HG02798 (cell line): Measurements from ENCODE around the gene SHISA3.
"Not testable (repeated sequence)": the region's sequence is repeated elsewhere in the genome, so short reads cannot be mapped to it uniquely, and the experiment has no call there.

Experiments
- ATAC-seq: cut with Tn5 transposase; IDR thresholded peaks from one replicate; pipeline ENCODE4 v1.9.1; 2021; ENCODE audit warnings: mild to moderate bottlenecking; ENCODE audit not compliant: unreplicated experiment, poor library complexity

SHISA3 gene

DNA sequence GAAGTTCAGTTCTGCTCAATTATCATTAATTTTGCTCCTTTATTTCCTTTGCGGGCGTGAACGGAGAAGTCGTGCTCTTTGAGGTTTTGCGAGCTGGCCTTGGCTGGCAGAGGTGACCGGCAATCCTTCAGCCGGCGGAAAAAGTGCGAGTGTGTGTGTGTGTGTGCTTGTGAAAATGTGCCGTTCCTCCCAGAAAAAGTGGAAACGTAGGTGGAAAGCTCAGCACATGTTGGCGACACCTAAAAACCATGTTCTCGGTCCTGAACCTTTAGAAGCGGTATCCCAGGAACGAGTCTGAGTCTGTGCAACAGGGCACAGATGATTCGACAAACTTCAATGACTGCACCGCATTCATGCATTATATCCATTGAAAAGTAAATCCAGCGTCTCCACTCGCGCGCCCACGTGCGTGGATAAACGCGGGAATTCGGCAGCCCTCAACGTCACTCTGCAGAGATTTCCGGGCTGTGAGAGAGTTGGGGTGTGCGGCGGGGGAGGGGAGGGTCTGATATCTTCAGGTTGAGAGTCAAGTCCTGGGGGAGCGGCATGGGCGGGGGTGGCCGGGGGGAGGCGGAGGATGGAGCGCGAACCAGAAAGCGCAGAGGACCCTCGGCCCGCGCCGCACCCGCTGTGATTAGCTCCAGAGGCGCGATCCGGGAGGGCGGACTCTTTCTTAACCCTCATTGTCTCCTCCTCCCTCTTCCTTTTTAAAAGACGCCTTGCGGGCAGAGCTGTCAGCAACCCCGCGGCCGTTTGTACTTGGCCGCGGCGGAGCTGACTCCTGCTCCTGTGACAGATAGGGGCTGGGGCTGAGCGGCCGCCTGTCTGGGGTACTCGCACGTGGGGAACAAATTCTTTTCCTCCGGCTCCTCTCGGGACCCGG is at the start of gene SHISA3:
TSS of gene SHISA3 (plus strand) at position 737 of the 883 bp plus-strand sequence. CDS start 569 bp downstream, outside the sequence.
- ATAC-seq = peak; percentile 39

DNA sequence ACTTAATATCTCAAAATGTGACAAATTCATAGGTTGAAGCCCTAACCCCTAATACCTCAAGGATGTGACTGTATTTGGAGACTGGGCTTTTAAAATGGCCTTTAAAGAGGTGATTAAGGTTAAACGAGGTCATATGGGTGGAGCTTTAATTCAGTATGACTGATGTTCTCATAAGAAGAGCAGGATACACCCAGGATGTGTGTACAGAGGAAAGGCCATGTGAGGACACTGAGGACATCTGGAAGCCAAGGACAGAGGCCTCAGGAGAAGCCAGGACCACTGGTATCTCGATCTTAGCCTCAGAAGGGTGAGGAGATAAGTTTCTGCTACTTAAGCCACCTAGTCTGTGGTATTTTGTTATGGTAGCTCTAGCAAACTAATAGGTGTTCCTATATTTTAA is 49.0 kb upstream of the SHISA3 start:
- ATAC-seq = no peak

DNA sequence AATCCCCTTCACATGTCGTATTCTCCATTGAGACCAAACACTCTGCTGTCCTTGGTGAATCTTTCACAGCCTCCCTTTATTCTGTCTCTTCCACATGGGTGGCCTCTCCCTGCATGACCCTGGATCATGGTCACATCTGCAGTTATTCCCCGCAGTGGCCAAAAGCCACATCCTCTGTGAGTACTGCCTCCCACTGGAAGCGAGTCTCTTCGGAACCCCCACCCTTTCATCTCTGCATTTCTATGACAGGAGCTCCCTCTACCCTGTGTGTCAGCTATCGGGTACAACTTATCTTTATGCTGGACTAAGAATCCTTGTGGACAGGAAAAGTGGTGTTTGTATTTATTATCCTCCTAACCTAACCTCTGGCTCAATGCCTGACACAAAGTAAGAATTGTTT is 48.6 kb upstream of the SHISA3 start:
- no peak for ATAC-seq

DNA sequence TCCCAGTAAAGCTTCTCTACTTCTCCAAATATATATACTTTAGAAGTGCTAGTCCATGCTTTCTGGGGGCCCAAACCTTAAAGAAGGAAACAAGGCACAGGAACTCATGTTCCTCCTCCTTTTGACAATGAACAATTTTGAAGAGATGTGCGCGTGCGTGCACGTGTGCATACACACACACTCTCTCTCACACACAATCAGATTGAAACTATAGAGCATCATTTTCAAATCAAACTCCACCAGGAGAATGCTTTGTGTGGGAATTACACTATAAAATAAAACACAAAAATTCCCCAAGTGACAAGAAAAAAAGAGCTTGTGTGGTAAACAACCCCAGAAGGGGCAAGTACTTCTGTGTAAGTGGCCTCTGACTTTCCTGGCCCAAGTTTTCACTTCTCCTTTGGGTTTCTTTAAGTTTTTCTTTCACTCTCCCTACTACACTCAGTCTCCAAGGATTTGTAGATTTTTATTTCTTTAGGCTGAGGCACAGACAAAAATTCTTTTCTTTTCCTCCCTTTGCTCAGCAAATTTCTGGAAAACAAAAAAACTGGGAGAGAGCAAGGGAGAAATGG is 46.6 kb upstream of the SHISA3 start:
- peak; percentile 37 for ATAC-seq

DNA sequence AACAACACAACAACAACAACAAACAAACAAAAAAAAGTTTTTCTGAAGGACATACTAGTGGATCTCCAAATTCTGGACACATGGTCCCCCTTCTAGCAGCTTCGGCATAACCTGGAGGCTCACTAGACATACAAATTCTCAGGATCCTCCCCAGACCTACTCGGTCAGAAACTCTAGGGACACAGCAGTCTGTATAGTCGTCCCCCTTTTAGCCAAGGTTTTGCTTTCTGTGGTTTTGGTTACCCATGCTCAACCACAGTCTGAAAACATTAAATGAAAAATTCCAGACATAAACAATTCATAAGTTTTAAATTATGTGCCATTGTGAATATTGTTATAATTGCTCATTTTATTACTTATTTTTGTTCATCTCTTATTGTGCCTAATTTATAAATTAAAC is 45.2 kb upstream of the SHISA3 start:
- ATAC-seq = no peak

DNA sequence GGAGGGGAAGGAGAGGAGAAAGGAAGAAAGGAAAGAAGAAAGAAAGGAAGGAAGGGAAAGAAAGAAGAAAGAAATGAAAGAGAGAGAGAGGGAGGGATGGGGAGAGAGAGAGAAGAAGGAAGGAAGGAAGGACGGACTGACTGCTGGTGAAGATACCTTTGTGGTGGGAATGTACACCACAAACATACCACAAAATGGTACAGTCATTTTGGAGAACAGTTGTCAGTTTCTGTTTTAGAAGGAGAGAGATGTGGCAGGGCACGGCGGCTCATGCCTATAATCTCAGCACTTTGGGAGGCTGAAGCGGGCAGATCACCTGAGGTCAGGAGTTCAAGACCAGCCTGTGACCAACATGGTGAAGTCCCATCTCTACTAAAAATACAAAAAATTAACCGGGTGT is 40.0 kb upstream of the SHISA3 start:
- no peak for ATAC-seq

DNA sequence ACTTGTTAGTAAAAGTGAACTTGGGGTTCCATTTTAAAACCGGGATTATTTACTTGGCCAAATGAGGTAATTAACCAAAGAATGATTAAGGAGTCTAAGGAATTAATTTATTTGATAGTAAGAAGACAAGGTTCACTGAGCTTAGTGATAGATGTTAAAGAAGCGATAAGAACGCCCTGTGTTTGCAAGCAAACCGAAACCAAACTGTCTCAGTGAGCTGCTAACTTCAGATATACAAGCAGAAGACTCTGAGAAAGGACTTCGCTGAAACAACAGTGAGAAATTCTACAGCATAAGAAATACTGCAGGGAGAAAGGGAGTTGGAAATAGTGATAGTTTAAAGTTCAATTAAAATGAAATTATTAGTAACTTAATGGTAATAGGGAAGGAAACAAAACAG is 37.6 kb upstream of the SHISA3 start:
- ATAC-seq = no peak

DNA sequence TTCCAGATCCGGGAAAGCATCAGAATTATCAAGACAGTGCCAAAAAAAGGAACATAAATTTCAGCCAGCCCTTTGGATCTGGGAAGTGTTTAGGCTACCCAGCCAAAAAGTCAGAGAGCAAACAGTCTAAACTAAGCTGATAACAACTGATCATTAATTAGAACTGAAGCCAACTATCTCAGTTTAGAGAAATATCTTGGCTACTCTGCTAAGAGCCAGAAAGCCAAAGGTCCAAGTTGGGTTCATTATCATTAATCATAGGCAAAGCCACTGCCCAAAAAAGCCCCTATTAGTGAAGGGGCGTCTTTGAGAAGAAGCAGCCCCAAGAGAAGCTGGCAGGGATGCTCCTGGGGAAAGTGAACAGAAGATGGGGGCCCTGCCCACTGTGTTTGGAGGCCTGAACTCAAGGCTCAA is 37.0 kb upstream of the SHISA3 start:
- ATAC-seq = no peak

DNA sequence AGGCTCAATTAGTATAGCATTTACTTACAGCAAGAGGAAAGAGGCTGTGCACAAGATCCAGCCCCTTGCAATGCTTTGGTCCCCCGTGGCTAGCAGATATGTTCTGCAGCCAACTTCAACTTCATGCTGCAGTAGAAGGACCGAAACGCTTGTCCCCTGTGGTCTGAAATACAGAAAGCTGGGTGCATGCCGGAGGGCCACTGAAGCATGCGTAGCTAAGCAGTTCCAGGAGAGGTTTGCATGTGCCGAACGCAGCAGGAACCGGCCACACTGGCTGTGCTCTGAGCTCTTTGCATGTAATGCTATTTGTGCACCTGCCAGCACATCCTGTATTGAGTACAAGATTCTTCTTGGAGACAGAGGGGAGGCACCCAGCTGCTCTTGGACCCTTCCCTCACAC is 35.8 kb upstream of the SHISA3 start:
- no peak for ATAC-seq

DNA sequence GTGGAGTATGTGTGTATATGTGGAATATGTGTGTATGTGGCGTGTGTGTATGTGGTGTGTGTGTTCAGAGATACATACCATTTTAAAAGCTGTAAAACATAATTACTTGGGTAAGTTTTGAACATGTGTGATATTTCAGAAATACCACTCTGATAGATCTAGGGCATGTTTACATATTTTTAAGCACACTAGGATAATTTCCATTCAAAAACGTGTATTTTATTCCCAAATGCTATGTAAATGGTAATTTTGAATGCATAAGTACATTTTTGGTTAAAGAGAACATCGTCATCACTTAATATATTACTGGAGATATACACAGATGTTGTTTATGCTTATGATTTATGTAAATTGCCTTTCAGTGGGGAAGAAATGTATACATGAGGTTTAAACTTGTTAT is 34.7 kb upstream of the SHISA3 start:
- no peak for ATAC-seq

DNA sequence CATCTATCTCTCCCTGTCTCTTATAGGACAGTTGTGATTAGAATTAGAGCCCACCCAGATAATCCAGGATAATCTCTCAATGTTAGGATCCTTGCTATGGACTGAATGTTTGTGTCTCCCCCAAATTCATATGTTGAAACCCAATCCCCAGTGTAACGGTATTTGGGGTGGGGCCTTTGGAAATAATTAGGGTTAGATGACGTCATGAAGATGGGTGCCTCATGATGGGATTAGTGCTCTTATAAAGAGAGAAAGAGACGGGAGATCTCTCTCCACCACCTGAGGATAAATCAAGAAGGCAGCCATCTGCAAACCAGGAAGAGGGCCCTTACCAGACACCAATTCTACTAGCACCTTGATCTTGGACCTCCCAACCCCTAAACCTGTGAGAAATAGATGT is 33.7 kb upstream of the SHISA3 start:
- ATAC-seq = no peak

DNA sequence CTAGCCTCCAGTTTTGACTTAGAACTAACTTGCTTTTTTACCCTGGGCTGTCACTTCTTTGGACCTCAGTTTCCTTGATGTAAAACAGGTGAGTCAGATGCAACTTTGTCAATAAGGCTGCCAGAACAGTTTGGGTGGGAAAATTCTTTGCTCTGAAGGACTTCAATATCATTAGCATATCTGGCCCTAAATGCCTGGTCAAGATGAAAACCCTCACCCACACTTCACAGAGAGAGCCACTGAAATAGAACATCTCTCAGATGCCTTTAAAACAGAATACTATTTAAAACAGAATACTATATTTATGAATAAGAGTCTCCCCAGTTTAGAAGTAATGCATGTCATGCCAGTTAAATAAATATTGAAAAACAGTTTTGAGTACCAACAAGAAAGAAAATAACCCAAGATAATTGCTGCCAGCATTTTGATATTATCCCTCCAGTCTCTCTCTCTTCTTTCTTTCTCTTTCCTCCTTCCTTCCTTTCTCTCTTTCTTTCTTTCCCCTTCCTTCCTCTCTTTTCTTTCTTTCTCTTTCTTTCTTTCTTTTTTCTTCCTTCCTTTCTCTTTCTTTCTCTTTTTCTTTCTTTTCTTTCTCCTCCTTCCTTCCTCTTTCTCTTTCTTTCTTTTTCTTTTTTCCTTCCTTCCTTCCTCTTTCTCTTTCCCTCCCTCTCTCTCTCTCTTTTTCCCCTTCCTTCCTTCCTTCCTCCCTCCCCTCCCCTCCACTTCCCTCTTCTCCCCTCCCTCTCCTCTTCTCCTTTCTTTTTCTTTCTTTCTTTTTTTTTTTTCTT is 32.8 kb upstream of the SHISA3 start:
- no peak for ATAC-seq

DNA sequence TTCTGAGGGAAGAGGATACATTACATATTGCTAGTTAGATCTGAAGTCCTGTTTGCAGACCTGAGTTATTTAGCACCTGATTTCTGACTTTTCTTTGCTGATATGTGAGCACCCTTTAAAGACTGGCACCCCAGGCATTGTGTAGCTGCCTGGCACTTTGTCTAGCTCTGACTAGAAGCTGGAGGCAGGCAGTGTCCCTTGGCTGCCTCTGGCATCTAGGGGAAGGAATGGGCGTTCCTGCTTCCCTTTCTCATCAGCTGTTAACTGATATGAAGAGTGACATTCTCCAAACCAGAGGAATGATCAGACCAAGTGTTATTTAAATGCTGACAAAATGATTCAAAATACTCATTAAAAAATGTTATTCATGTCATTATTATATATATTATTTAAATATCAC is 30.3 kb upstream of the SHISA3 start:
- no peak for ATAC-seq

DNA sequence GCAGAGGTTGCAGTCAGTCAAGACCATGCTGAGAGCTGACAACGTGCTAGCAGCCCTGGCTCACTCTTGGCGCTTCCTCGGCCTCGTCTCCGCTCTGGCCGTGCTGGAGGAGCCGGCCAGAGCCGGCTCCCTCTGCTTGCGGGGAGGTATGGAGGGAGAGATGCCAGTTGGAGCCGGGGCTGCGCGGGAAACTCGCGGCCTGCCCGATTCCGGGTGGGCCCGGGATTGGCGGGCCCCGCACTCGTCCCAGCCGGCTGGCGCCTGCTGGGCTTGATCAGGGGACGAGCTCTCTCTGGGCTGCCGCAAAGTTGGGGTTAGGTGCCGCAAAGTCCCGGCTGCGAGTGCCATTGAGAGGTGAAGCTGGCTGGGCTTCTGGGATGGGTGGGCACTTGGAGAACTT is 27.8 kb upstream of the SHISA3 start:
- ATAC-seq = no peak

DNA sequence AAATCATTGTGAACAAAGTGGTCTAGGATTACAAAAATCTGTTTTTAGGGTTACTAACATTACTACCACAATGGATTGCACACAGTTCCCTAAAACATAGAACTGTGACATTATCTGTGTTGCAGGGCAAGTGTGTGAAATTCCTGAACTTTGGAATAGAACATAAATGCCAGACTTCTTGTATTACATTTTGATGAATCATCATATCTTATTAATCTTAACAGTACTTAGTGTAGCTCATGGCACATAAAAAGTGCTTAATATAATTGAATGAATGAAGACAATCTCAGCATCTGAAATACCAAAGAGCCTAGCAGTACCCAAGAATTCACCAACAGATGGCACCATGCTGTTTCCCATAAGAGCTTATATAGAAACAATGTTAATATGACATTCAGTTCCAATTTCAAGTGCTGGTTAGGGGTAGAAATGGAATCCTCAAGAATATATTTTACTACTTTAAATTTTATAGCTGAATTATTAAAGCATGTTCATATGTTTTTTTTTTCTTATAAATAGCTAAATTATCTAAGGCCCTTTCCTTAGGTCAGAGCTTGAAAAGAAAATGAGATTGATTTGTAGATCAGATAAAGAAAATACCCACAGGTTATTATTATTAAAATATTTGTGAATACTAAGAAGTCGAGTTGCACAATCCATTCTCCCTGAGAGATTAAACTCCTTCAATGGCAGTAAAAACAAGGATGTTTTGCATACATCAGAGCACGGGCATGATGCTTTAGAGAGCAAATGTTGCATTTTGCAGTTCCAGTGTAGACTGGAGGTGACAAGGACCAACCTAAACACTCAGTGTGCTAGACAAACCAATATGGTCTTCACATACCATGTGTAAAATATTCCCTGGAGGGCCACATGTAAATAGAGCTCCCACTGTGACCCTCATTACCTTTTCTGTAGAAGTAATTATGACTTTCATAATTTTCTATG is 25.7 kb upstream of the SHISA3 start:
- ATAC-seq = peak; percentile 69

DNA sequence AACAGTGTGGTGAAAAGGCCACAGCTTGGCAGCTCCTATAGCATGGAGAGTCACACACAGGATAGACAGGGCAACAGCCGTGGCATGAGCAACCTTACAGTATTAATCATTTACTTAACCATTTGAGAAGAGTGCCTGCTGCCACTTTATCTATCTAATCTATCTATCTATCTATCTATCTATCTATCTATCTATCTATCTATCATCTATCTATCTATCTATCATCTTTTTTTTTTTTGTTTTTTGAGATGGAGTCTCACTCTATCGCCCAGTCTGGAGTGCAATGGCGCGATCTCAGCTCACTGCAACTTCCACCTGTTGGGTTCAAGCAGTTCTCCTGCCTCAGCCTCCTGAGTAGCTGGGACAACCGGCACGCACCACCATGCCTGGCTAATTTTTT is 25.0 kb upstream of the SHISA3 start:
- not testable (repeated sequence) for ATAC-seq

DNA sequence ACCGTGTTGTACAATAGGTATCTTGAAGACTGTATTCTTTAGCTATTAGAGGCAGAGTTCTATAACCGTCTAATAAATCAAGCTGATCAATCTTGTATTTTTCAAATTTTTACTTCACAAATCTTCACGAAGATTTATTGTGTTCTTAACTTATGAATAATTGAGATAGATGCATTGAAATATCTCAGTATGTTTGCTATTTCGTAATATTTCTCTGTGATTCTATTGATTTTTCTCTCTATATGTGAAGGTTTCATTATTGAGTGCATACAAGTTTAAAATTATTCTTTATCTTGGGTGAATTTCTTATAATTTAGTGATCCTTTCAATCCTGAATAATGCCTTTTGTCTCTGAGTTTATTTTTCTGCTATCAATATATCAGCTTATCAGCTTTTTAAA is 19.8 kb upstream of the SHISA3 start:
- no peak for ATAC-seq

DNA sequence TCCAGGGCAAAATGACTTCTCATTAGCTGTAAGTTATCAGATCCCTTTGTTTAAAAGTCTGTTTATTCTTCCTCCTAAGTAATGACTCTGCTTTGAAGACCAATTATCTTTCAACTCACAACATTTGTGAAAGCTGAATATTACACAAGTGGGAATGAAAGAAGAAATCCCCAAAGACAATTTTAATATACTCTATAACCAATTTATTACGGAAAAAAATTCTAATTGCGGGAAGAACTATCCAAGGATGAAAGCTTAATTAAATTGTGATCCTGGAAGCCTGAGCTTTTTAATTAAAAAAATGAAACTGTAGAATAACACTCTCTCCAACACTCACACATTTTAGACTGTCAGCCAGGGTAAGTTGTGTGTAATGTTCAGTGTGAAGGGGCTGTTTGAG is 15.6 kb upstream of the SHISA3 start:
- no peak for ATAC-seq

DNA sequence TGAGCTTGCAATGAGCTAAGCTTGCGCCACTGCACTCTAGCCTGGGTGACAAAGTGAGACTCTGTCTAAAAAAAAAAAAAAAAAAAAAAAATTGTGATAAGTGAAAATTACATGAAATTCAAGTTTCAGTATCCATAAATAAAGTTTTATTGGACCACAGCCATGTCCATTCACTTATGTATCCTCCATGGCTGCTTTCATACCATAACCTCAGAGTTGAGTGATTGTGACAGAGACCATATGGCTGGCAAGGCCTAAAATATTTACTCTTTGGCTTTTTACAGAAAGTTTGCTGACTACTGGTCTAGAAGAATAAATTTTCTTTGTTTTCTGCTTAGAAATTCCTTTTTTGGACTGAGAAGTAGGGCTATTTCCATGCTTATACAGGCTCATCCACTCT is 11.8 kb upstream of the SHISA3 start:
- ATAC-seq = no peak
